HepG2 (cell line): ENCODE data around the gene RSPRY1. TPM values are rescaled to one million over a fixed set of nuclear protein-coding genes. Genes with fewer than 3 reads are reported as not detected.

ENCODE experiments used
- ARID2 ChIP-seq: sonication (generic); formaldehyde crosslinking; IDR thresholded peaks from 2 replicates; pipeline ENCODE4 v1.8.1; 2022; ENCODE audit warnings: mild to moderate bottlenecking, missing genetic modification reagents, borderline replicate concordance
- CSRNP1 ChIP-seq: sonication (generic); formaldehyde crosslinking; IDR thresholded peaks from 2 replicates; pipeline ENCODE4 v1.8.1; 2023; ENCODE audit warnings: mild to moderate bottlenecking, missing genetic modification reagents
- FOXP1 ChIP-seq, 2 experiments: fragments of 450-650 bp in 1 of 2; IDR thresholded peaks; 2 replicates each; pipeline ENCODE4 v1.6.1; 2017 to 2018; ENCODE audit warnings: antibody characterized with exemption in 1 of 2
- NFE2L2 ChIP-seq: fragments of 150-350 bp; IDR thresholded peaks from 2 replicates; pipeline ENCODE4 v1.6.1; 2014; ENCODE audit warnings: low read length
- POLR2G ChIP-seq: fragments of 200-400 bp; formaldehyde crosslinking; IDR thresholded peaks from 2 replicates; pipeline ENCODE4 v1.6.1; 2018; ENCODE audit warnings: mild to moderate bottlenecking, low read depth, low read length, moderate library complexity
- SETDB1 ChIP-seq: sonication (generic); formaldehyde crosslinking; IDR thresholded peaks from 2 replicates; pipeline ENCODE4 v1.5.1; 2020; ENCODE audit warnings: missing genetic modification reagents, mild to moderate bottlenecking, borderline replicate concordance
- ZBTB33 ChIP-seq: sonication (generic); formaldehyde crosslinking; IDR thresholded peaks from 2 replicates; pipeline ENCODE4 v1.4.0; 2020; ENCODE audit warnings: missing genetic modification reagents
- ZIK1 ChIP-seq: sonication (generic); formaldehyde crosslinking; IDR thresholded peaks from 2 replicates; pipeline ENCODE4 v1.5.0; 2020; ENCODE audit warnings: mild to moderate bottlenecking, low read depth, missing genetic modification reagents, borderline replicate concordance
- ZNF232 ChIP-seq: sonication (generic); formaldehyde crosslinking; IDR thresholded peaks from 2 replicates; pipeline ENCODE4 v1.4.0; 2020; ENCODE audit warnings: missing genetic modification reagents, borderline replicate concordance
- ZNF292 ChIP-seq: sonication (generic); formaldehyde crosslinking; IDR thresholded peaks from 2 replicates; pipeline ENCODE4 v1.8.1; 2022; ENCODE audit warnings: mild to moderate bottlenecking, low read depth, missing genetic modification reagents, borderline replicate concordance
- ZNF432 ChIP-seq: sonication (generic); formaldehyde crosslinking; IDR thresholded peaks from 2 replicates; pipeline ENCODE4 v1.5.0; 2020; ENCODE audit warnings: missing genetic modification reagents, mild to moderate bottlenecking, borderline replicate concordance
- ZNF563 ChIP-seq: sonication (generic); formaldehyde crosslinking; IDR thresholded peaks from 2 replicates; pipeline ENCODE4 v1.8.0; 2022; ENCODE audit warnings: mild to moderate bottlenecking, moderate library complexity, missing genetic modification reagents
- ZNF598 ChIP-seq: sonication (generic); formaldehyde crosslinking; IDR thresholded peaks from 2 replicates; pipeline ENCODE4 v1.5.1; 2020; ENCODE audit warnings: mild to moderate bottlenecking, missing genetic modification reagents, borderline replicate concordance
- ZNF770 ChIP-seq: sonication (generic); formaldehyde crosslinking; IDR thresholded peaks from 2 replicates; pipeline ENCODE4 v1.5.0; 2020; ENCODE audit warnings: mild to moderate bottlenecking, missing genetic modification reagents
- ZNF879 ChIP-seq: sonication (generic); formaldehyde crosslinking; IDR thresholded peaks from 2 replicates; pipeline ENCODE4 v1.8.1; 2023; ENCODE audit warnings: missing genetic modification reagents
- polyA plus RNA-seq, 8 experiments: library from polyadenylated mRNA; depleted of rRNA in 3 of 8; stranded (reverse) in 7 of 8; unstranded in 1 of 8; fragments of >200 nt; fragmentation: Illumina TruSeq in 4 of 8; extraction: Trizol in 4 of 8; gene quantifications; 2 replicates each; pipeline versions ENCODE4 v1.2.1 to v1.2.3, GENCODE V29; 2011 to 2016; ENCODE audit warnings: low read depth in 4 of 8, missing spikeins in 1 of 8, mixed read lengths in 1 of 8; ENCODE audit not compliant: insufficient read depth in 1 of 8
- total RNA-seq, 5 experiments: library from RNA; depleted of rRNA; stranded (reverse); fragments of >200 nt; fragmentation: Illumina TruSeq; extraction: Trizol; gene quantifications; 2 replicates each; pipeline ENCODE4 v1.2.3, GENCODE V29; 2016; ENCODE audit warnings: low read depth in 1 of 5
- TF ChIP-seq, protein P1 (sequence below): sonication (generic); formaldehyde crosslinking; IDR thresholded peaks from 2 replicates; pipeline ENCODE4 v1.5.0; 2020; ENCODE audit warnings: mild to moderate bottlenecking, missing genetic modification reagents, moderate library complexity
- TF ChIP-seq, protein P2 (sequence below): sonication (generic); formaldehyde crosslinking; IDR thresholded peaks from 2 replicates; pipeline ENCODE4; 2020; ENCODE audit warnings: missing genetic modification reagents, mild to moderate bottlenecking, borderline replicate concordance
- TF ChIP-seq, protein P3 (sequence below): sonication (generic); formaldehyde crosslinking; IDR thresholded peaks from 2 replicates; pipeline ENCODE4 v1.5.0; 2020; ENCODE audit warnings: missing genetic modification reagents

The RSPRY1 gene
- total and polyA plus RNA-seq, 2 of the 13 experiments (the other 11 are each of a cell fraction or from before 2014, with no cell fraction given), result 53.4 to 61.0 TPM

DNA sequence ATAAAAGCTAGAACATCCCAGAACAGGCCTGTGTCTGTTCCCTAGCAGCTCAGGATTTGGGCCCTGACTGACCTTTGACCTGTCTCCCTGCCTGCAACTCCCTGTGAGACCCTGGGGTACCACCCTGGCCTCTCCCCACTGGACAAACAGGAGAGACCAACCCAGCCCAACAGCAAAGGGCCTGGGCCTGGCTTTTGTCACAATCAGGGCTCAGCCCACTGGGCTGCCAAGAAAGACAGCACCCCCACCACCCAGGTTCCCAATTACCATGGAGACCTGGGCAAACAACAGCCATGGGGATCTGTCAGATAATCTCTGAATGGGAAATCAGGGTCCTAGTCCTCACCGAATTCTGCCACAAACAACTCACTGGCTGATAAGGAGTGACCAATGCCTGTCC, 87.2 kb downstream of the RSPRY1 start (continued):
- no peak for TF ChIP-seq POLR2G
- no peak for TF ChIP-seq ZNF292
- TF ChIP-seq, protein P1, sequence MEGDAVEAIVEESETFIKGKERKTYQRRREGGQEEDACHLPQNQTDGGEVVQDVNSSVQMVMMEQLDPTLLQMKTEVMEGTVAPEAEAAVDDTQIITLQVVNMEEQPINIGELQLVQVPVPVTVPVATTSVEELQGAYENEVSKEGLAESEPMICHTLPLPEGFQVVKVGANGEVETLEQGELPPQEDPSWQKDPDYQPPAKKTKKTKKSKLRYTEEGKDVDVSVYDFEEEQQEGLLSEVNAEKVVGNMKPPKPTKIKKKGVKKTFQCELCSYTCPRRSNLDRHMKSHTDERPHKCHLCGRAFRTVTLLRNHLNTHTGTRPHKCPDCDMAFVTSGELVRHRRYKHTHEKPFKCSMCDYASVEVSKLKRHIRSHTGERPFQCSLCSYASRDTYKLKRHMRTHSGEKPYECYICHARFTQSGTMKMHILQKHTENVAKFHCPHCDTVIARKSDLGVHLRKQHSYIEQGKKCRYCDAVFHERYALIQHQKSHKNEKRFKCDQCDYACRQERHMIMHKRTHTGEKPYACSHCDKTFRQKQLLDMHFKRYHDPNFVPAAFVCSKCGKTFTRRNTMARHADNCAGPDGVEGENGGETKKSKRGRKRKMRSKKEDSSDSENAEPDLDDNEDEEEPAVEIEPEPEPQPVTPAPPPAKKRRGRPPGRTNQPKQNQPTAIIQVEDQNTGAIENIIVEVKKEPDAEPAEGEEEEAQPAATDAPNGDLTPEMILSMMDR (CRISPR knock-in tag), result no peak
- no peak for TF ChIP-seq ZNF563 (CRISPR knock-in tag)
- TF ChIP-seq ZIK1 (CRISPR knock-in tag), result no peak
- TF ChIP-seq ZNF879 (CRISPR knock-in tag), result no peak
- no peak for TF ChIP-seq FOXP1 (IDR thresholded peaks at IDR 0.05)
- no peak for TF ChIP-seq FOXP1 (CRISPR knock-in tag; IDR thresholded peaks at IDR 0.05)
- TF ChIP-seq ZNF770 (CRISPR knock-in tag), result no peak
- TF ChIP-seq, protein P2, sequence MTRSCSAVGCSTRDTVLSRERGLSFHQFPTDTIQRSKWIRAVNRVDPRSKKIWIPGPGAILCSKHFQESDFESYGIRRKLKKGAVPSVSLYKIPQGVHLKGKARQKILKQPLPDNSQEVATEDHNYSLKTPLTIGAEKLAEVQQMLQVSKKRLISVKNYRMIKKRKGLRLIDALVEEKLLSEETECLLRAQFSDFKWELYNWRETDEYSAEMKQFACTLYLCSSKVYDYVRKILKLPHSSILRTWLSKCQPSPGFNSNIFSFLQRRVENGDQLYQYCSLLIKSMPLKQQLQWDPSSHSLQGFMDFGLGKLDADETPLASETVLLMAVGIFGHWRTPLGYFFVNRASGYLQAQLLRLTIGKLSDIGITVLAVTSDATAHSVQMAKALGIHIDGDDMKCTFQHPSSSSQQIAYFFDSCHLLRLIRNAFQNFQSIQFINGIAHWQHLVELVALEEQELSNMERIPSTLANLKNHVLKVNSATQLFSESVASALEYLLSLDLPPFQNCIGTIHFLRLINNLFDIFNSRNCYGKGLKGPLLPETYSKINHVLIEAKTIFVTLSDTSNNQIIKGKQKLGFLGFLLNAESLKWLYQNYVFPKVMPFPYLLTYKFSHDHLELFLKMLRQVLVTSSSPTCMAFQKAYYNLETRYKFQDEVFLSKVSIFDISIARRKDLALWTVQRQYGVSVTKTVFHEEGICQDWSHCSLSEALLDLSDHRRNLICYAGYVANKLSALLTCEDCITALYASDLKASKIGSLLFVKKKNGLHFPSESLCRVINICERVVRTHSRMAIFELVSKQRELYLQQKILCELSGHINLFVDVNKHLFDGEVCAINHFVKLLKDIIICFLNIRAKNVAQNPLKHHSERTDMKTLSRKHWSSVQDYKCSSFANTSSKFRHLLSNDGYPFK (CRISPR knock-in tag), result no peak
- no peak for TF ChIP-seq ZBTB33 (CRISPR knock-in tag)
- TF ChIP-seq, protein P3, sequence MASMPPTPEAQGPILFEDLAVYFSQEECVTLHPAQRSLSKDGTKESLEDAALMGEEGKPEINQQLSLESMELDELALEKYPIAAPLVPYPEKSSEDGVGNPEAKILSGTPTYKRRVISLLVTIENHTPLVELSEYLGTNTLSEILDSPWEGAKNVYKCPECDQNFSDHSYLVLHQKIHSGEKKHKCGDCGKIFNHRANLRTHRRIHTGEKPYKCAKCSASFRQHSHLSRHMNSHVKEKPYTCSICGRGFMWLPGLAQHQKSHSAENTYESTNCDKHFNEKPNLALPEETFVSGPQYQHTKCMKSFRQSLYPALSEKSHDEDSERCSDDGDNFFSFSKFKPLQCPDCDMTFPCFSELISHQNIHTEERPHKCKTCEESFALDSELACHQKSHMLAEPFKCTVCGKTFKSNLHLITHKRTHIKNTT (CRISPR knock-in tag), result no peak
- no peak for TF ChIP-seq ZNF598 (CRISPR knock-in tag)
- no peak for TF ChIP-seq NFE2L2
- TF ChIP-seq SETDB1, result no peak
- TF ChIP-seq ARID2 (CRISPR knock-in tag), result no peak
- TF ChIP-seq ZNF232, result no peak
- no peak for TF ChIP-seq CSRNP1 (CRISPR knock-in tag)
- no peak for TF ChIP-seq ZNF432 (CRISPR knock-in tag)
